Right kidney (tissue), 1 donor: ENCODE measurements around the gene TEKTIP1.
"Not testable (repeated sequence)": the region's sequence is repeated elsewhere in the genome, so short reads cannot be mapped to it uniquely, and the experiment has no call there.

Experiments
- DNase-seq: peaks from one replicate; pipeline ENCODE4 v3.0.0-alpha.2; 2016

The TEKTIP1 gene

DNA sequence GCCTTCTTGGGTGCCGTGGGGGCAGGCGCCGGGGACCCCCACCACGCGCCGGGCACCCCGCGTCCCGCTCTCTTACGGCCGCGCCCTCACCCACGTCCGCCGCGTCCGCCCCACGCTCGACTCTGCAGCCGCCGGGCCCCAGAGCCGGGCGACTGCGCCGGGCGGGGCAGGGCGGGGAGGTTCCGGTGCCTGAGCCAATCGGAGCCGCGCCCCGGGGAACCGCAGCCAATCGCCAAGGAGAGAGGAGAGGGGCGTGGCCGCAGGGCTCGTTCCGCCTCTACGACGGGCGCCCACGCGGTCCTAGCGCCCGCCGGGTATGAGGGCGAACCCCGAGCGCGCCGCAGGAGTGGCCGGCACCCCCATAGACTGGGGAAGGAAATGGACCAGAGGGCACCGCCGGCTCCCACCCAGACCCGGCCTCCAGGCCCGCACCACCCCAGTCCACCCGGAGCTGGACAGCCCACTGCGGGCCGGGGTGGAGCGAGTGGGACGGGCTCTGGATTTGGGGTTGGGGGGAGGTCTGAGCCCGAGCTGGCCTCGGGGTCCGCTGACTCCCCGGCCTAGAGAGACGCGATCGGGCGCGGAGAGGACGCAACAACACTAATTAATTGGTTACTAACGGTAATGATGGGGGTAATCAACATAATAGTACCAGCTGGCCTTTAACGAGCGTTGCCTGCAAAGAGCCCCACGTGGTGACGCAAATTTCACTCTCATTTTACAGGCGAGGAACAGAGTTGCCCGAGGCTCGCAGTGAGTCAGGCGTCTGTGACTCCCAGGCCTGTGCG lies 18.7 kb downstream of the TEKTIP1 start, which contains the start of gene MFSD12:
MFSD12 (minus strand) TSS at position 126 of the 788 bp plus-strand sequence. CDS start 183 bp downstream, outside the sequence.
- DNase-seq = peak; percentile 89

GRCh38 chr19:3563709-3564524 lies 24.9 kb downstream of the TEKTIP1 start:
- DNase-seq = no peak

DNA sequence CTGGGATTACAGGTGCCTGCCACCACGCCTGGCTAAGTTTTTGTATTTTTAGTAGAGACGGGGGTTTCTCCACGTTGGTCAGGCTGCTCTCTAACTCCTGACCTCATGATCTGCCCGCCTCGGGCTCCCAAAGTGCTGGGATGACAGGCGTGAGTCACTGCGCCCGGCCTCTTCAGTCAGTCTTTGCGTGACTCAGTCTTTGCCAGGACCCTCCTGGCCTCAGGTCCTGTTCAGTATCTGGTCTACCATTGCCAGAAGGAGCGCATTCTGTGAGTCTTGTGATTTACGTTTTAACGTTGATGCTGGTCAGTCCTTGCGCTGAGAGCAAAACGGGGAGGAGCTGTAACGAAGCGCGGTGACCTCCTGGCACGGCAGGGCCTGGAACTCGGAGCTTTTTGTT lies 26.2 kb downstream of the TEKTIP1 start:
- no peak for DNase-seq

DNA sequence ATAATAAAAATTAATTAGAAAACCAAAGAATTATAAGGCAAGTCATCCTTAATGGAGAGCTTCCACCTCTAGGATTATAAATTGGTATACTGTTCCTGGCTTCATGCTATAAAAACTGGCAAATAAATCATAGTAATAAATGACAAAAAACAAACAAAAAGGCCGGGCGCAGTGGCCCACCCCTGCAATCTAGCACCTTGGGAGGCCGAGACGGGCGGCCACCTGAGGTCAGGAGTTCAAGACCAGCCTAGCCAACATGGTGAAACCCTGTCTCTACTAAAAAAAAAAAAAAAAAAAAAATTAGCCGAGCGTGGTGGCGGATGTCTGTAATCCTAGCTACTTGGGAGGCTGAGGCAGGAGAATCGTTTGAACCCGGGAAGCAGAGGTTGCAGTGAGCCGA lies 31.1 kb downstream of the TEKTIP1 start:
- not testable (repeated sequence) for DNase-seq

DNA sequence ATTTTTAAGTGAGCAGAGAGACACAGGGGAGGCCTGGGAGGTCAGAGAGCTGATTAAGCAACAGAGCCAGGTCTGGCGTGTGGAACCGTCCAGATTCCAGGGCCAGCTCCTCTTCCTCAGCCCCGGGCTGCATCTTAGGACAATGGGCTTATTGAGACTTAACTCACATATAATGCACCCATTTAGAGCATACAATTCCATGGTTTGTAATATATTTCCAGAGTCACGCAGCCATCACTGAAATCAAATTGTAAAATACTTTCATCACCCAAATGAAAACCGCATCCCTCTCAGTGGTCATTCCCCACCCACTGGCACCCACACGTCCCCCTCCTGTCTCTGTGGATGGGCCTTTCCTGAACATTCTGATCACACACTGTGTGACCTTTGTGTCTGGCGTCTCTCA lies 31.6 kb downstream of the TEKTIP1 start:
- DNase-seq = no peak

GRCh38 chr19:3572132-3572854 lies 33.3 kb downstream of the TEKTIP1 start:
- DNase-seq = peak; percentile 94

DNA sequence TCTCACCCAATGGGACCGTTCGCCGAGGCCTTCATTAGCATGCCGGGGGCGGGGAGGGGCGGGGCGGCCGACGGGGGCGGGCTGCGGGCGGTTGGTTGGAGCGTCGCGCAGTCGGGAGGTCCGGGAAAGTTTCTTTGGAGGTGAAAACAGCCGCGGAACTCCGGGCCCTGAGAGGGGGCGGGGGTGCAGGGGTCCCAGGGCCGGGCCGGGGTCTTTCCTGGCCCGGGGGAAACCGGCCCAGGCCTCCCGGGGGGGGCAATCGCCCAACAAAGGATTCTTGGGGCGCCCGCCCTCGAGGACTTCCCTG lies 33.8 kb downstream of the TEKTIP1 start, which contains the start of gene HMG20B:
HMG20B (plus strand) TSS at position 90 of the 307 bp plus-strand sequence. CDS start 366 bp downstream, outside the sequence.
- DNase-seq = no peak

DNA sequence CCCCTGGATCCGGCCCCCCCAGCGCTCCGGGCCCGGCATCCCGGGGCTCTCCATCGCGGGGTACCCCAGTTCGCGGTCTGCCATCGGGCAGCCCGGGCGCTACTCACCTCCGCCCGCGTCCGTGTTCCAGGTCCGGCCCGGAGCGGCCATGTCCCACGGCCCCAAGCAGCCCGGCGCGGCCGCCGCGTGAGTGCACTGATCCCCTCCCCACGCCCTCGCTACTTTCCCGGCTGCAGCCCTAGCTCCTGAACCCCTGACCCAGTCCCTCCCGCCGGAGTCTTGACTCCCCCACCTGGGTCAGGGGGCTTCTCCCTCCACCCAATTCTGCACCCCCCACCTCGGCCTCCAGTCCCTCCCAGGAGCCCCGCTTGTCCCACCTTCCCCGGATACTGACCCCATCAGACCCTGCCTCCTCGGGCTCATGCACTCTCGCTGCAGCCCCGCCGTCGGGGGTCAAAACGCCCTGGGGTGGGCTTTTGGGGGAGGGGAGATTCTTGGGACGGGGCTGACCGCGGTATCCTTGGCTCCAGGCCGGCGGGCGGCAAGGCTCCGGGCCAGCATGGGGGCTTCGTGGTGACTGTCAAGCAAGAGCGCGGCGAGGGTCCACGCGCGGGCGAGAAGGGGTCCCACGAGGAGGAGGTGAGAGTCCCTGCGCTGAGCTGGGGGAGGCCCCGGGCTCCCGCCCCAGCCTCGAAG lies 34.3 kb downstream of the TEKTIP1 start:
- DNase-seq = peak; percentile 69

DNA sequence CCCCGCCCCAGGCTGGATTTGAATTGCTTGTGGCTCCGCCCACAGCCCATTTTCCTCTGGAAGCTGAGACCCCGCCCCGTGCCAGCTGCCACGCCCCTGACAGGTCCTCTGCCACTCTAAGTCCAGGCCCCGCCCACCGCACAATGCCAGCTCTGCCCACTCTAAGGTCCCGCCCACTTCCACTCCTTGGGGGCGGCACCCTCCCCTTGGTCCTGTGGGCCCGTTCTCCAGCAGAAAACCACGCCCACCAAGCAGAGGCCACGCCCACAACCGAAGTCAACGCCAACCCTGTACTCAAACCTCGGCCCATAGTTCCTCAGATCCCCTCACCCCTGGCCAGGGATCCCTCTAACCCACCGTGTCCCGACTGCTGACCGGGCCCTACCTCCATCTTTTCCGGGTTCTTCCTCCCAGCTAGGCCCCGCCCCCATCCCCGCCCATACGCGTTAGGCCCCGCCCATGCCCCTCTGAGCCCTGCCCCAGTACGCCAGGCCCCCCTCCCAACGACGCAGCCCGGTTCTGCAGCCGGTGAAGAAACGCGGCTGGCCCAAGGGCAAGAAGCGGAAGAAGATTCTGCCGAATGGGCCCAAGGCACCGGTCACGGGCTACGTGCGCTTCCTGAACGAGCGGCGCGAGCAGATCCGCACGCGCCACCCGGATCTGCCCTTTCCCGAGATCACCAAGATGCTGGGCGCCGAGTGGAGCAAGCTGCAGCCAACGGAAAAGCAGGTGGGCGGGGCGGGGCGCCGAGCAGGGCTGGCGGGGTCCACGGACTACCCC lies 35.1 kb downstream of the TEKTIP1 start:
- peak; percentile 55 for DNase-seq

GRCh38 chr19:3575260-3575741 lies 36.3 kb downstream of the TEKTIP1 start:
- DNase-seq = no peak

DNA sequence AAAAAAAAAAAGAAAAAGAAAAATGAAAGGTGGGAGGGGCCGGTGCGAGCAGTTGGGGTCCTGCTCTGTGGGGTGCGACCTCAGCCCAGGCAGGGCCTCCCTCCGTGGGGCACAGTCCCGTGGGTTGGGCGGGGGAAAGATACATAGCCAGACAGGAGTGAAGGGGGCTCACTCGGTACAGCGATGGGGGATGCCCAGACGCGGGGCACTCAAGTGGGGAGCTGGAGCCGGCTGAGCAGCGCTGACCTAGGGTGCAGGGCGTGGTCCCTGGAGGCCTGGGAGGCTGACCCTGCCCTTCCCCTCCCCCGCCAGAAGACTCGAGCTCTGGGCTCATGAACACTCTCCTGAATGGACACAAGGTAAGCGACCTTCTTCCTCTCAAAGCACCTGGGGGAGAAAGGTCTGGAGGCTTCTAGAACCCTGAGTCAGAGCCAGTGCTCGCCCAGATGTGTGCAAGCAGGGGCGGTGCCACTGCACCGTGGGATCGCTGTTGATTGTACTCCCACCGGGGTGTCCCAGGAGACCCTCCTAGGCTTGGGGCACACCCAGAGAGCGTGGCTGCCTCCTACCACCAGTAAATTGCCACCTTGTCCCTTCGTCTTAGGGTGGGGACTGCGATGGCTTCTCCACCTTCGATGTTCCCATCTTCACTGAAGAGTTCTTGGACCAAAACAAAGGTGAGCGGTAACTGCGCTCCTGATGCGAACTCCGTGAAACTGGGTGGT lies 37.1 kb downstream of the TEKTIP1 start:
- DNase-seq = no peak

DNA sequence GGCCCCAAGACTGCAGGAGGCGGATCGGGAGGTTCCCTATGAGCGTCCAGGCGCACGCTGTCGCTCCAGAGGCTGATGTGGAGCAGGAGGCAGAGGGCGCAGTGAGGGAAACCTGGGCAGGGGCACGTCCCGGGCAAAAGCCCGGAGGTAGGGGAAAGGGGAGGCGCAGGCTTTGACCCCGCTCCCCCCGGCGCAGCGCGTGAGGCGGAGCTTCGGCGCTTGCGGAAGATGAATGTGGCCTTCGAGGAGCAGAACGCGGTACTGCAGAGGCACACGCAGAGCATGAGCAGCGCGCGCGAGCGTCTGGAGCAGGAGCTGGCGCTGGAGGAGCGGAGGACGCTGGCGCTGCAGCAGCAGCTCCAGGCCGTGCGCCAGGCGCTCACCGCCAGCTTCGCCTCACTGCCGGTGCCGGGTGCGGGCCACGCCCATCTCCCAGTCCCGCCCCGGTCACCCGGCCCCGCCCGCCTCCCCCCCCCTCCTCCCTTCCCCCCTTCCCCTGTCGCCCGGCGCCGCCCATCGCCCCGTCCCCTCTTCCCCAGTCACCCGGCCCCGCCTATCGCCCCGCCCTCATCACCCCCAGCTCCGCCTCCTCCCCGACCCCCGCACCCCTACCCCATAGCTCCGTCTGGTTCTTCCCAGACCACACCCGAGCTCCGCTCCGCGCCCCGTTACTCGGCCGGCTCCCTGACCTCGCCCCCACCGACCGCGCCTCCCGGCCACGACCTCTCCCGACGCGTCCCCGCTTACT lies 37.9 kb downstream of the TEKTIP1 start:
- peak; percentile 50 for DNase-seq

- no peak for DNase-seq
These were observed 38.9 kb downstream of the TEKTIP1 start for GRCh38 chr19:3577723-3578344.

DNA sequence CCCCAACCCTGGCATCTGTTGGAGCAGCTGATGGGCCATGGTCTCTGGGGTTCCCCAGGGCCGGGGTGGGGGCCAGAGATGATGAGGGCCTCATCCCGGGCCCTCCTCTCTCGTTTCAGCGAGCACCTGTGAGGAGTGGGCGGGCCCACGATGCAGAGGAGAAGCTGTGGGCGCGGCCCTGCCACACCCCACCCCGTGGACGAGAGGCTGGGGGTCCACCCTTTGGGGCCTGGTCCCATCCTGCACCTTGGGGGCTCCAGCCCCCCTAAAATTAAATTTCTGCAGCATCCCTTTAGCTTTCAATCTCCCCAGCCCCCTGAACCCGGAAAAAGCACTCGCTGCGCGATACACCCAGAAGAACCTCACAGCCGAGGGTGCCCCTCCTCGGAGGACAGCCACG lies 39.4 kb downstream of the TEKTIP1 start:
- no peak for DNase-seq

GRCh38 chr19:3580156-3580934 lies 41.4 kb downstream of the TEKTIP1 start:
- no peak for DNase-seq

- not testable (repeated sequence) for DNase-seq
These were observed 42.8 kb downstream of the TEKTIP1 start for GRCh38 chr19:3581792-3582191.

DNA sequence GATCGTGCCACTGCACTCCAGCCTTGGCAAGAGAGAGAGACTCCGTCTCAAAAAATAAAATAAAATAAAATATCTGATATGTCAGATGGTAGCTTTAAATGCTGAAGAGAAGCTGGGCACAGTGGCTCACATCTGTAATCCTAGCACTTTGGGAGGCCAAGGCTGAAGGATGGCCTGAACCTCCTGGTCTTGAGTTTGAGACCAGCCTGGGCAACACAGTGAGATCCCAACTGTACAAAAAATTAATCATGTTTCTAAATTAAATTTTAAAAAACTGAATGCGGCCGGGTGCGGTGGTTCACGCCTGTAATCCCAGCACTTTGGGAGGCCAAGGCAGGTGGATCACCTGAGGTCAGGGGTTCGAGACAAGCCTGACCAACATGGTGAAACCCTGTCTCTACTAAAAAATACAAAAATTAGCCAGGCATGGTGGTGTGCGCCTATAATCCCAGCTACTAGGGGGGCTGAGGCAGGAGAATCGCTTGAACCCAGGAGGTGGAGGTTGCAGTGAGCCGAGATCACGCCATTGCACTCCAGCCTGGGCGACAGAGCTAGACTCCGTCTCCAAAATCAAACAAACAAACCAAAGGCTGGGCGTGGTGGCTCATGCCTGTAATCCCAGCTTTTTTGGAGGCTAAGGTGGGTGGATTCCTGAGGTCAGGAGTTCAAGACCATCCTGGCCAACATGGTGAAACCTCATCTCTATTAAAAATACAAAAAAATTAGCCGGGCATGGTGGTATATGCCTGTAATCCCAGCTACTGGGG lies 45.2 kb downstream of the TEKTIP1 start:
- DNase-seq = not testable (repeated sequence)
